Erythroblast (primary cell): ENCODE results near the gene C1orf185.

Experiments
- GATA1 ChIP-seq: IDR thresholded peaks from 2 replicates; pipeline ENCODE4 v1.6.1; 2011; ENCODE audit warnings: low read depth, mild to moderate bottlenecking, control low read depth, low read length, moderate library complexity
- POLR2A ChIP-seq: IDR thresholded peaks from 2 replicates; pipeline ENCODE4 v1.6.1; 2011; ENCODE audit warnings: mild to moderate bottlenecking, low read length

GRCh38 chr1:51193564-51193963 lies 91.5 kb downstream of the C1orf185 start:
- no peak for TF ChIP-seq POLR2A
- no peak for TF ChIP-seq GATA1
